ENCODE measurements around the gene CD302. TPM values are rescaled to one million over a fixed set of nuclear protein-coding genes. Genes with fewer than 3 reads are reported as not detected.

The CD302 gene
- total RNA-seq, 2 donors from 2014 or later, result 0.20 to 0.55 TPM

DNA sequence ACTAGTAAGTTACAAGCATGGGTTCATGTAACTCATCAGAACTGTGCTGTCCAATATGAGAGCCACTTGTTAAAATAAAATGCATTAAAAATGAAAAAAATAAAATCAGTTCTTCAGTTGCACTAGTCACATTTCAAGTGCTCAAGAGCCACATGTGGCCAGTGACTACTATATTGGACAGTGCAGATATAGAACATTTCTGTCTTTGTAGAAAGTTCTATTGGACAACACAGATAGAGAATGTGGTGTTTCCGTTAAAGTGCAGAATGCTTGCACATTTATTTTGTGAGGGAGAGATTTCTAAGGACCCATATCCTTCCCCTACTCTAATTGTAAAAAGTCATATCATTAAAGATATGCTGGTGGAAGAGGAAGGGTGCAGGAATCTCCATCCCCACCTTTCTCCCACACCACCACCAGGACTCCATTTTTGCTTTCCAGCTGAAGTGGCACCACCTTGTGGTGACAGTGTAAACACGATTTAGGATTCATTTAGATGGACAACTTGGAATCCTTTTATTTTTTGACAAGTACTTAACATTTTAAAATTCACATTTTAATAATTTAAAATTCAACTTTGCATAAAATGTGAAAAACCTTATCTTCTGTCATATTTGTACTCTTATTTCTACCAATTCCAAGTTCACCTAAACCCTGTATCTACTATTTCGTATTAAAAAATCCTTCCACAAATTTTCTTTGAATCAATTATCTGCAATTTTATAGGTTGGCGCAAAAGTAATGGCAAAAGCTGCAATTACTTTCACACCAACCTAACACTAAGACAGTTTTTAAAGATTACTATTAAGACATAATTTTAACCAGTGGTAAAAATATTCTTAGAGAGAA, 9.4 kb upstream of the CD302 start:
- Mint-ChIP-seq H3K36me3 (peaks cover 10% of the 10 kb centered on the region), H3K27ac (no peak overlapping the region), H3K4me3 (no peak overlapping the region), H3K4me1 (ENCODE audit: low read depth in 2 of 2) (no peaks in the 10 kb centered on the region), H3K9me3 (no peaks in the 10 kb centered on the region), H3K27me3 (no peaks in the 10 kb centered on the region)
- DNase-seq (ENCODE audit: low spot score) (no peak), ATAC-seq (no peak)

DNA sequence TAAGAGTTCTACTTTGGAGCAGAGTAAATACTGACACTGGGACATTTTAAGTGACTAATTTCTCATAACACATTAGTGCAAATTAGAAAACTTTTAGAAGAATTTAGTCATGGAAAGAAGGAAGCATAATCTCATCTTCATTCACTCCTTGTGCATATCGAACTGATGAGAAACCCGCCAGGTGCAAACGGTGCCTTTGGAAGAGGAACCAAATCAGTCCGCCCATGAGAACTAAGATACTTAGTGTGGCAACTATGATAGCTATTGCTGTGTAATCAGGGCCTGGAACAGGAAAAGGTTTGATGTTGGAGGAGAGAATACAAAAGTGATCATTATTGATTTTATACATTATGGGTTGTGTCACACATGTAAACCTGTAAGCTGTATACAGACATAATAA, 6.9 kb upstream of the CD302 start:
- no peaks in the 10 kb centered on the region for H3K27me3 Mint-ChIP-seq
- ATAC-seq (no peak), DNase-seq (ENCODE audit: low spot score) (no peak)
- no peak overlapping the region for H3K4me3 Mint-ChIP-seq
- H3K27ac Mint-ChIP-seq, result no peak overlapping the region
- no peaks in the 10 kb centered on the region for H3K9me3 Mint-ChIP-seq
- peaks cover 10% of the 10 kb centered on the region for H3K36me3 Mint-ChIP-seq
- no peaks in the 10 kb centered on the region for H3K4me1 Mint-ChIP-seq (ENCODE audit: low read depth in 2 of 2)

GRCh38 chr2:159803235-159803962, 5.4 kb upstream of the CD302 start:
- Mint-ChIP-seq H3K9me3 (no peaks in the 10 kb centered on the region), H3K27ac (no peak overlapping the region), H3K4me3 (no peak overlapping the region), H3K27me3 (peaks cover 4 to 5% of the 10 kb centered on the region in 2 donors), H3K4me1 (ENCODE audit: low read depth in 2 of 2) (peaks cover 4 to 6% of the 10 kb centered on the region in 2 donors), H3K36me3 (peaks cover 10% of the 10 kb centered on the region)
- ATAC-seq, result peak in 1 of 2 donors; percentile 63
- DNase-seq (ENCODE audit: low spot score), result no peak

GRCh38 chr2:159802673-159803072, 4.7 kb upstream of the CD302 start:
- ATAC-seq (no peak), DNase-seq (ENCODE audit: low spot score) (no peak)
- no peak overlapping the region for H3K27ac Mint-ChIP-seq
- H3K9me3 Mint-ChIP-seq, result no peaks in the 10 kb centered on the region
- peaks cover 4 to 5% of the 10 kb centered on the region in 2 donors for H3K27me3 Mint-ChIP-seq
- H3K4me1 Mint-ChIP-seq (ENCODE audit: low read depth in 2 of 2), result peaks cover 6 to 7% of the 10 kb centered on the region in 2 donors
- H3K36me3 Mint-ChIP-seq, result peaks cover 10% of the 10 kb centered on the region
- no peak overlapping the region for H3K4me3 Mint-ChIP-seq

GRCh38 chr2:159799833-159800232, 1.8 kb upstream of the CD302 start:
- H3K27me3 Mint-ChIP-seq, result peaks cover 5 to 9% of the 10 kb centered on the region in 2 donors
- no peaks in the 10 kb centered on the region for H3K9me3 Mint-ChIP-seq
- DNase-seq (ENCODE audit: low spot score) (no peak), ATAC-seq (no peak)
- no peak overlapping the region for H3K4me3 Mint-ChIP-seq
- H3K4me1 Mint-ChIP-seq (ENCODE audit: low read depth in 2 of 2), result peaks cover 11 to 13% of the 10 kb centered on the region in 2 donors
- no peak overlapping the region for H3K27ac Mint-ChIP-seq
- H3K36me3 Mint-ChIP-seq, result no peaks in the 10 kb centered on the region

GRCh38 chr2:159798376-159798725, 343 bp upstream of the CD302 start:
- peak overlapping the region in 1 of 2 donors; percentile 71 for H3K27ac Mint-ChIP-seq
- DNase-seq (ENCODE audit: low spot score) (no peak), ATAC-seq (no peak)
- peak overlapping the region; percentile 79 for H3K4me3 Mint-ChIP-seq
- H3K27me3 Mint-ChIP-seq, result peaks cover 5 to 9% of the 10 kb centered on the region in 2 donors
- H3K36me3 Mint-ChIP-seq, result no peaks in the 10 kb centered on the region
- no peaks in the 10 kb centered on the region for H3K9me3 Mint-ChIP-seq
- peaks cover 11 to 13% of the 10 kb centered on the region in 2 donors for H3K4me1 Mint-ChIP-seq (ENCODE audit: low read depth in 2 of 2)

DNA sequence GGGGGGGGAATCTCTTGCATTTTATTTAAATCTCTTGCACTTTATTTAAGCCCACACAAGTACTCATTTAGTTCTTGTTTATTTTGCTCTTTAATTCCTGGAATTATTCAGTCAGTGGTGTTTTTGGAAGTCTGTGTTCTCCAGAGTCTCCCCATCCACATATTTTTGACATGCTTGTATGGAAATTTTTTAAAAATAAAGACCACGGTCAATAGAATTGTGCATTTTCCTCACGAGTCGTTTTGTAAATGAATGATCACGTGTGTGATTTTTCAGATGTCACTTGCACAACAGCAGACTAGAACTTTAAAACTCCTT, 824 bp downstream of the CD302 start:
- ATAC-seq (no peak), DNase-seq (ENCODE audit: low spot score) (no peak)
- H3K36me3 Mint-ChIP-seq, result no peaks in the 10 kb centered on the region
- no peaks in the 10 kb centered on the region for H3K9me3 Mint-ChIP-seq
- H3K4me3 Mint-ChIP-seq, result peak overlapping the region; percentile 79
- H3K27ac Mint-ChIP-seq, result no peak overlapping the region
- H3K27me3 Mint-ChIP-seq, result peaks cover 5 to 9% of the 10 kb centered on the region in 2 donors
- peaks cover 11 to 13% of the 10 kb centered on the region in 2 donors for H3K4me1 Mint-ChIP-seq (ENCODE audit: low read depth in 2 of 2)

GRCh38 chr2:159795841-159796690, 1.9 kb downstream of the CD302 start:
- no peaks in the 10 kb centered on the region for H3K36me3 Mint-ChIP-seq
- peaks cover 11 to 13% of the 10 kb centered on the region in 2 donors for H3K4me1 Mint-ChIP-seq (ENCODE audit: low read depth in 2 of 2)
- peak overlapping the region; percentile 51 for H3K4me3 Mint-ChIP-seq
- H3K9me3 Mint-ChIP-seq, result no peaks in the 10 kb centered on the region
- peaks cover 5 to 9% of the 10 kb centered on the region in 2 donors for H3K27me3 Mint-ChIP-seq
- ATAC-seq (no peak), DNase-seq (ENCODE audit: low spot score) (no peak)
- H3K27ac Mint-ChIP-seq, result no peak overlapping the region

DNA sequence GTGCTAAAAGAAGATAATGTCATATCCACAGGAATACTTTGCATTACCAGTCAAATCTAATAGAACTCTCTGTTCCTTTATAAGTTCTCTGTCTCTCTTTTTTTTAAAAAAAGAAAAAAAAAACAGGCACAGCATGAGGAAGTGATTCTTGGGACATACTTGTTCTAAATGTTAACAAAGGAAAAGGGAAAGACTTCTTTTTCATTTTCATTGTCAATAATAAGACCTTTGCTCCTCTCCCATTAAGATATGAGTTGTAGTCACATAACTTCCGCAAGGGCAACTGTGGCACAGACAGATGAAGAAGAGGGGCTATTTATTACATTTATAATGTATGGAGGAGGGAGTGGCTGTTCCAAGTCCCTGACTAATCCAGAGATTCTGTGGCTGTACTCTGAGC, 4.7 kb downstream of the CD302 start:
- no peak overlapping the region for H3K4me3 Mint-ChIP-seq
- peaks cover 10 to 12% of the 10 kb centered on the region in 2 donors for H3K4me1 Mint-ChIP-seq (ENCODE audit: low read depth in 2 of 2)
- no peaks in the 10 kb centered on the region for H3K36me3 Mint-ChIP-seq
- ATAC-seq (no peak), DNase-seq (ENCODE audit: low spot score) (no peak)
- H3K9me3 Mint-ChIP-seq, result no peaks in the 10 kb centered on the region
- peaks cover 0 to 6% of the 10 kb centered on the region in 2 donors for H3K27me3 Mint-ChIP-seq
- no peak overlapping the region for H3K27ac Mint-ChIP-seq

- DNase-seq (ENCODE audit: low spot score), result no peak
- ATAC-seq, result no peak
- Mint-ChIP-seq H3K4me1 (ENCODE audit: low read depth in 2 of 2) (peaks cover 9 to 10% of the 10 kb centered on the region in 2 donors), H3K9me3 (no peaks in the 10 kb centered on the region), H3K4me3 (no peak overlapping the region), H3K36me3 (no peaks in the 10 kb centered on the region), H3K27me3 (peaks cover 0 to 6% of the 10 kb centered on the region in 2 donors), H3K27ac (no peak overlapping the region)
These were observed 5.4 kb downstream of the CD302 start for GRCh38 chr2:159792599-159792998.

- peaks cover 0 to 6% of the 10 kb centered on the region in 2 donors for H3K27me3 Mint-ChIP-seq
- H3K9me3 Mint-ChIP-seq, result no peaks in the 10 kb centered on the region
- no peaks in the 10 kb centered on the region for H3K36me3 Mint-ChIP-seq
- peaks cover 5 to 6% of the 10 kb centered on the region in 2 donors for H3K4me1 Mint-ChIP-seq (ENCODE audit: low read depth in 2 of 2)
- DNase-seq (ENCODE audit: low spot score) (no peak), ATAC-seq (peak; percentile 40 to 43)
- no peak overlapping the region for H3K4me3 Mint-ChIP-seq
- H3K27ac Mint-ChIP-seq, result no peak overlapping the region
These were observed 6.0 kb downstream of the CD302 start for GRCh38 chr2:159792036-159792435.

DNA sequence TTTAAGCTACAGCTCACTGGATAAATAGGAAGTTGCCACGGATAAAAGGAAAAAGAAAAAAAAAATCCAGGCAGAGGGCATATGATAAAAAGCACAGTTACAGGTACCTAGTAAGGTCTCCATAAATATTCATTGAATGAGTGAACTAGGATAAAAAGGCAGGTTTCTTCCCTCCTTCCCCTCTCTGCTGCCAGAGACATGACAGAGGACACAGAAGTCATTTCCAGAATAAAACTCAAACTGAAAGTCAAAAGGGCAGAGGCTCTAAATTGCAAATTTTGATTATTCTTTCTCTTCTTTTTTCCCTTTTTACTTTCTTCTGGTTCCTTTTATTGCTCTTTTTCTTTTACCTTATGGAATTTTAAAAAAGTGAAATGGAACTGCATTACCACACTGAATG, 7.7 kb downstream of the CD302 start:
- H3K36me3 Mint-ChIP-seq, result no peaks in the 10 kb centered on the region
- ATAC-seq, result peak in 1 of 2 donors; percentile 53
- DNase-seq (ENCODE audit: low spot score), result no peak
- peaks cover 3 to 5% of the 10 kb centered on the region in 2 donors for H3K4me1 Mint-ChIP-seq (ENCODE audit: low read depth in 2 of 2)
- H3K27ac Mint-ChIP-seq, result no peak overlapping the region
- no peaks in the 10 kb centered on the region for H3K9me3 Mint-ChIP-seq
- H3K4me3 Mint-ChIP-seq, result no peak overlapping the region
- peaks cover 0 to 1% of the 10 kb centered on the region in 2 donors for H3K27me3 Mint-ChIP-seq

GRCh38 chr2:159788253-159788652, 9.8 kb downstream of the CD302 start:
- ATAC-seq (no peak), DNase-seq (ENCODE audit: low spot score) (no peak)
- Mint-ChIP-seq H3K4me1 (ENCODE audit: low read depth in 2 of 2) (peaks cover 3 to 5% of the 10 kb centered on the region in 2 donors), H3K36me3 (no peaks in the 10 kb centered on the region), H3K4me3 (no peak overlapping the region), H3K27ac (no peak overlapping the region), H3K9me3 (no peaks in the 10 kb centered on the region), H3K27me3 (no peaks in the 10 kb centered on the region)
